ENCODE results near the gene TREML4. TPM values are rescaled to one million over a fixed set of nuclear protein-coding genes. Genes with fewer than 3 reads are reported as not detected.

Gene TREML4
- total and polyA plus RNA-seq, 2 experiments from 2014 or later: not detected

DNA sequence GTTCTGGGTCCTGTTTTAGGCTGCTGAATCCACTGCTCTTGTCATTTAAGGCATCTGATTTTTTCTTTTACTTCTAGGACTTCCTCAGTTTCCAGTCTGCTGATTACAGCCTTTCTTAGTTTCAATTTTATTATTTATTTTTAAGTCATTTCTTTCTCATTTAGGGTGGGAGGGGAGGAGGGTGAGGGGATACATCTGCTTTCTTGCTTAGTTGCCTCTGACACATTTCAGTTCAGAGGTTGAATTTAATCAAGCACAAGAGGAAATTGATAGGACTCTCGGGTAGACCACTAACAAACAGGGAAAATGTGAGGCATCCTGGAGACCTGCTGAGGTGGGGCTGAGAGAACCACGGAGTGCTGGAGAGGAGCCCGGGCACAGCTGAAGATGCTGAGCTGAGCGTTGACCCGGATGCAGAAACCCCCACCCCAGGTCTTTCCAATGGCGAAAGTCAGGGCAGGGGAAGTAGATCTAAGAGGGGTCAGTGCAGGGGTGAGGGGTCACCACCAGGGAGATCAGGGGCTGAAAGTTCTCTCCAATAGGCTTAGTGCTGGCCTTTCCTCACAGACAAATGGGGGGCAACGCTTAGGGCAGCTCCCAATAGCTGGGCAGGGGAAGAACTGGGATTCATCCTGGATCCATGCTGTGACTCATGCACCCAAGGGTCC, 19.6 kb upstream of the TREML4 start:
- no peaks in the 10 kb centered on the region for H3K27me3 ChIP-seq
- H3K4me3 ChIP-seq: no peak overlapping the region
- H3K9me3 ChIP-seq (ENCODE audit: low read depth): no peaks in the 10 kb centered on the region
- H3K27ac ChIP-seq: no peak overlapping the region
- no peaks in the 10 kb centered on the region for H3K36me3 ChIP-seq
- no peak for TF ChIP-seq CTCF (IDR thresholded peaks at IDR 0.05; ENCODE audit: low read depth, low read length)
- no peak for DNase-seq (ENCODE audit: low read depth in 1 of 2, low spot score in 1 of 2)
- H3K4me1 ChIP-seq (ENCODE audit: low read depth): no peaks in the 10 kb centered on the region

- no peak for DNase-seq (ENCODE audit: low read depth in 1 of 2, low spot score in 1 of 2)
- Histone ChIP-seq H3K4me1 (ENCODE audit: low read depth) (no peaks in the 10 kb centered on the region), H3K27ac (no peak overlapping the region), H3K36me3 (no peaks in the 10 kb centered on the region), H3K27me3 (no peaks in the 10 kb centered on the region), H3K9me3 (ENCODE audit: low read depth) (no peaks in the 10 kb centered on the region), H3K4me3 (no peak overlapping the region)
- TF ChIP-seq CTCF (IDR thresholded peaks at IDR 0.05; ENCODE audit: low read depth, low read length): no peak
These were observed 18.4 kb upstream of the TREML4 start for GRCh38 chr6:41209547-41210320.

- no peaks in the 10 kb centered on the region for H3K27me3 ChIP-seq
- H3K36me3 ChIP-seq: no peaks in the 10 kb centered on the region
- H3K4me3 ChIP-seq: no peak overlapping the region
- no peak for DNase-seq (ENCODE audit: low read depth in 1 of 2, low spot score in 1 of 2)
- no peak for TF ChIP-seq CTCF (IDR thresholded peaks at IDR 0.05; ENCODE audit: low read depth, low read length)
- no peak overlapping the region for H3K27ac ChIP-seq
- no peaks in the 10 kb centered on the region for H3K4me1 ChIP-seq (ENCODE audit: low read depth)
- no peaks in the 10 kb centered on the region for H3K9me3 ChIP-seq (ENCODE audit: low read depth)
These were observed 13.4 kb upstream of the TREML4 start for GRCh38 chr6:41214559-41215238.

DNA sequence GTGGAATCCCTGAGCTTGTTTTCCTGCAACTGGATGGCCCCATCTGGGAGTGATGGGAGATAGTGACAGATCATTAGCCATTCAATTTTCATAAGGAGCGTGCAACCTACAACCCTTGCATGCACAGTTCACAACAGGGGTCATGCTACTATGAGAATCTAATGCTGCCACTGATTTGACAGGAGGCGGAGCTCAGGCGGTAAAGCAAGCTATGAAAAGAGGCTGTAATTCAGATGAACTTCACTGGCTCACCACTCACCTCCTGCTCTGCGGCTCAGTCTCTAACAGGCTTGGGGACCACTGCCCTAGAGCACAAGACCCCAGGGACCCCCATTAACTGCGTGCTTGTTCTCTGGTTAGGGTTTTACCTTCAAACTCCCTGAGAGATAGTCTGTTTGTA, 12.4 kb upstream of the TREML4 start:
- no peak for TF ChIP-seq CTCF (IDR thresholded peaks at IDR 0.05; ENCODE audit: low read depth, low read length)
- no peak for DNase-seq (ENCODE audit: low read depth in 1 of 2, low spot score in 1 of 2)
- Histone ChIP-seq H3K27ac (no peak overlapping the region), H3K27me3 (no peaks in the 10 kb centered on the region), H3K4me1 (ENCODE audit: low read depth) (no peaks in the 10 kb centered on the region), H3K9me3 (ENCODE audit: low read depth) (no peaks in the 10 kb centered on the region), H3K4me3 (no peak overlapping the region), H3K36me3 (no peaks in the 10 kb centered on the region)

DNA sequence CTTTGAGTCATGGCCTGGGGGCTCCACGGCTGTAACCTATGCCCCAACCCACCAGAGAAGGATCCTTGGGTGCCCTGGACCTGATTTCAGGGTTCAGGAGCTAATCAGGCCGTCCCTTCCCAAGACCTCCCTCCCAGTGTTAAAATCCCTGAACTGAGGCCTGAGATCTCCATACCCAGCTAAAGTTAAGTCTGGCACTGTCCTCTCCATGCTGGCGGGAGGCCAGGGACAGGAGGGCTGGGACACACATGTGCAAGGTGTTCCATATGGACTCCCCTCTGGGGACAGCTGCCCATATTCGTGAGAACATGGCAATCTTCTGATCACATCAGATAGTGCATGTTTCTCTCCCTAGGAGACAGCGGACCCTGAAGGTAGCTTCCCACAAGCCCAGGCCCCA, 11.5 kb upstream of the TREML4 start:
- Histone ChIP-seq H3K9me3 (ENCODE audit: low read depth) (no peaks in the 10 kb centered on the region), H3K27ac (no peak overlapping the region), H3K36me3 (no peaks in the 10 kb centered on the region), H3K27me3 (no peaks in the 10 kb centered on the region), H3K4me1 (ENCODE audit: low read depth) (no peaks in the 10 kb centered on the region), H3K4me3 (no peak overlapping the region)
- TF ChIP-seq CTCF (IDR thresholded peaks at IDR 0.05; ENCODE audit: low read depth, low read length): no peak
- no peak for DNase-seq (ENCODE audit: low read depth in 1 of 2, low spot score in 1 of 2)

Data from cardiac muscle cell (in vitro differentiated cells and primary cell).